HepG2 (cell line): ENCODE results near the gene PPP2R1B. TPM values are rescaled to one million over a fixed set of nuclear protein-coding genes. Genes with fewer than 3 reads are reported as not detected.

Experiments used
- ARID5B ChIP-seq: IDR thresholded peaks from 2 replicates; pipeline ENCODE4 v1.4.0; 2020; ENCODE audit warnings: mild to moderate bottlenecking, missing genetic modification reagents
- ARNTL ChIP-seq: sonication (generic); formaldehyde crosslinking; IDR thresholded peaks from 2 replicates; pipeline ENCODE4 v1.4.0; 2020; ENCODE audit warnings: mild to moderate bottlenecking, missing genetic modification reagents
- CREB1 ChIP-seq, 2 experiments: fragments of 450-650 bp in 1 of 2; IDR thresholded peaks; 2 replicates each; pipeline ENCODE4 v1.6.1; 2016 to 2017; ENCODE audit warnings: control low read depth in 1 of 2, mild to moderate bottlenecking in 1 of 2, missing compliant biosample characterization in 1 of 2, missing genetic modification characterization in 1 of 2
- GATA4 ChIP-seq: sonication (generic); IDR thresholded peaks from 2 replicates; pipeline ENCODE4 v1.6.1; 2016; ENCODE audit warnings: antibody characterized with exemption, low read depth, borderline replicate concordance
- KDM3A ChIP-seq: IDR thresholded peaks from 2 replicates; pipeline ENCODE4 v1.6.1; 2018; ENCODE audit warnings: low read depth, missing compliant biosample characterization
- KDM6A ChIP-seq: IDR thresholded peaks from 2 replicates; pipeline ENCODE4 v1.6.1; 2016; ENCODE audit warnings: low read depth
- NFE2 ChIP-seq: sonication (generic); formaldehyde crosslinking; IDR thresholded peaks from 2 replicates; pipeline ENCODE4 v1.4.0; 2020; ENCODE audit warnings: missing genetic modification reagents
- NFIB ChIP-seq: sonication (generic); formaldehyde crosslinking; IDR thresholded peaks from 2 replicates; pipeline ENCODE4 v1.9.0; 2021; ENCODE audit warnings: missing genetic modification reagents, mild to moderate bottlenecking, borderline replicate concordance
- NFIC ChIP-seq: IDR thresholded peaks from 2 replicates; pipeline ENCODE4 v1.6.1; 2012; ENCODE audit warnings: mild to moderate bottlenecking, low read length, inconsistent platforms
- RXRA ChIP-seq: sonication (generic); formaldehyde crosslinking; IDR thresholded peaks from 2 replicates; pipeline ENCODE4 v1.5.1; 2020; ENCODE audit warnings: missing genetic modification reagents
- SAP130 ChIP-seq: IDR thresholded peaks from 2 replicates; pipeline ENCODE4 v1.6.1; 2016; ENCODE audit warnings: low read depth
- ZNF646 ChIP-seq: sonication (generic); formaldehyde crosslinking; IDR thresholded peaks from 2 replicates; pipeline ENCODE4 v1.9.0; 2021; ENCODE audit warnings: mild to moderate bottlenecking, missing genetic modification reagents
- polyA plus RNA-seq, 8 experiments: library from polyadenylated mRNA; depleted of rRNA in 3 of 8; stranded (reverse) in 7 of 8; unstranded in 1 of 8; fragments of >200 nt; fragmentation: Illumina TruSeq in 4 of 8; extraction: Trizol in 4 of 8; gene quantifications; 2 replicates each; pipeline versions ENCODE4 v1.2.1 to v1.2.3, GENCODE V29; 2011 to 2016; ENCODE audit warnings: low read depth in 4 of 8, missing spikeins in 1 of 8, mixed read lengths in 1 of 8; ENCODE audit not compliant: insufficient read depth in 1 of 8
- total RNA-seq, 5 experiments: library from RNA; depleted of rRNA; stranded (reverse); fragments of >200 nt; fragmentation: Illumina TruSeq; extraction: Trizol; gene quantifications; 2 replicates each; pipeline ENCODE4 v1.2.3, GENCODE V29; 2016; ENCODE audit warnings: low read depth in 1 of 5
- TF ChIP-seq, protein P1 (sequence below): IDR thresholded peaks from 2 replicates; pipeline ENCODE4 v1.6.1; 2012; ENCODE audit warnings: low read depth, low read length, improper control_type of control experiment

Gene PPP2R1B
- total and polyA plus RNA-seq, 2 of the 13 experiments (the other 11 are each of a cell fraction or from before 2014, with no cell fraction given) = 22.1 to 56.8 TPM

DNA sequence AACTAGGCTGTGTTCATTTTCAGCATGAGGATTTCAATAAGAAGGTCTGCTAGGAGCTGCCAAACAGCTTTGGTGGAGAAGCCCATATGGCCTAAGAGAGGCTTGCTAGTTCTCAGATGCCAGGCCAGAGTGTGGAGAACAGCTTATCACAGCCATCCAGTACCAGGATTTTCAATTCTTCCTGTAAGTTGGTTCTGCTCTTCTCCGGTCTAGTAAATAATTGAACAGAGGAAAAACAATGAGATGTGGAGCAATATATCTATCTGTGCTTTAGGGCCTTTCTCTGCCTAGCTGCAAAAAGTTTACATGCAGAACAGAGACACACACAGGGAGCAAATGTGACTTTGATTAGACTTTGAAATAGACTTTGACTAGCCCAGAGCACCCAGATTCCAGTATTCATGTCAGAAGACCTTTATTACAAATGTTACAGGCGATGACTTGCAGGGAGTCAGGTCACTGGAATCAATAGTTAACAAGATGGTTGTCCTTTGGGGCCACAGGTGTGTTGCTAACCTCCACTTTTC, 19.8 kb upstream of the PPP2R1B start (continued):
- no peak for TF ChIP-seq KDM3A (CRISPR knock-in tag)
- peak; percentile 38; the same call in 1 of the 2 replicates for TF ChIP-seq GATA4
- TF ChIP-seq SAP130 (CRISPR knock-in tag) = peak; percentile 58
- TF ChIP-seq ARID5B (CRISPR knock-in tag) = peak; percentile 58; the same call in 1 of the 2 replicates
- TF ChIP-seq, protein P1, sequence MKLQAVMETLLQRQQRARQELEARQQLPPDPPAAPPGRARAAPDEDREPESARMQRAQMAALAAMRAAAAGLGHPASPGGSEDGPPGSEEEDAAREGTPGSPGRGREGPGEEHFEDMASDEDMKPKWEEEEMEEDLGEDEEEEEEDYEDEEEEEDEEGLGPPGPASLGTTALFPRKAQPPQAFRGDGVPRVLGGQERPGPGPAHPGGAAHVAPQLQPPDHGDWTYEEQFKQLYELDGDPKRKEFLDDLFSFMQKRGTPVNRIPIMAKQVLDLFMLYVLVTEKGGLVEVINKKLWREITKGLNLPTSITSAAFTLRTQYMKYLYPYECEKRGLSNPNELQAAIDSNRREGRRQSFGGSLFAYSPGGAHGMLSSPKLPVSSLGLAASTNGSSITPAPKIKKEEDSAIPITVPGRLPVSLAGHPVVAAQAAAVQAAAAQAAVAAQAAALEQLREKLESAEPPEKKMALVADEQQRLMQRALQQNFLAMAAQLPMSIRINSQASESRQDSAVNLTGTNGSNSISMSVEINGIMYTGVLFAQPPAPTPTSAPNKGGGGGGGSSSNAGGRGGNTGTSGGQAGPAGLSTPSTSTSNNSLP = peak; percentile 70; the same call in 1 of the 2 replicates
- no peak for TF ChIP-seq NFE2 (CRISPR knock-in tag)
- peak; percentile 17; the same call in 1 of the 2 replicates for TF ChIP-seq KDM6A
- no peak for TF ChIP-seq NFIB
- TF ChIP-seq CREB1 (IDR thresholded peaks at IDR 0.05) = no peak
- TF ChIP-seq CREB1 (CRISPR knock-in tag; IDR thresholded peaks at IDR 0.05) = peak; percentile 28; the same call in 1 of the 2 replicates
- no peak for TF ChIP-seq ZNF646
- TF ChIP-seq RXRA (CRISPR knock-in tag) = no peak
- TF ChIP-seq ARNTL (CRISPR knock-in tag) = no peak
- TF ChIP-seq NFIC = no peak
